ENCODE results near the gene LZIC.
"Not testable (repeated sequence)": the region's sequence is repeated elsewhere in the genome, so short reads cannot be mapped to it uniquely, and the experiment has no call there.

LZIC gene

GRCh38 chr1:9942939-9943788, at the start of gene LZIC, which contains the start of gene NMNAT1:
LZIC (minus strand) TSS chr1:9943391; CDS start chr1:9936619, 6,772 bp downstream.
NMNAT1 (plus strand) TSS chr1:9943475; CDS start chr1:9972074, 28,599 bp downstream.
- DNase-seq = peak; percentile 63

DNA sequence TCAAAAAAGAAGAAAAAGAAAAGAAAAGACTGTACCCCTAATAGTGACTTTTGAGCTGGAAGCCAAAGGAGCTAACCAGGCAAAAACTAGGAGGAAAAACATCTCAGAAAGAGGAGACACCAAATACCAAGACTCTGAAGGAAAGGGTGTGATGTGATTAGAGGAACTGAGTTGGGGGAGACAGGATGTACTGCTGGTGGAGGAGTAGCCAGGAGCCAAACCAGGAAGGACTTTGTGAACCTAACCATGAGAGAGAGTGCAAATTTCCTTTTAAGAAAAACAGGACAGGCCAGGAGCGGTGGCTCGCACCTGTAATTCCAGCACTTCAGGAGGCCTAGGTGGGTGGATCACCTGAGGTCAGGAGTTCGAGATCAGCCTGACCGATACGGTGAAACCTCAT, 49.7 kb upstream of the LZIC start:
- no peak for DNase-seq

DNA sequence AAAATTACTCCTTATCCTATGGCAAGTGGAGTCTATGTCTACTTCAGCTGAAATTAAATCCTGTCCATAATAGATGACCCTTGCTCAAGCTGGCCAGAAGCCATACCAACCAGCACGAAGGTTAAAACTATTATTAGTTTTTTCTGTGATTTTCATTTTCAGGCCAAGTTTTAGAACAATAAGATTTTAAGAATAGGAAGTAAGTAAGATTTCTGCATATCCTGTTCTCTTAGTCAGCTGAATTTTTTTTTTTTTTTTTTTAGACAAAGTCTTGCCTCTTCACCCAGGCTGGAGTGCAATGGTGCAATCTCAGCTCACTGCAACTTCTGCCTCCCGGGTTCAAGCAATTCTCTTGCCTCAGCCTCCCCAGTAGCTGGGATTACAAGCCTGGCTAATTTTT, 47.8 kb upstream of the LZIC start:
- DNase-seq = no peak

DNA sequence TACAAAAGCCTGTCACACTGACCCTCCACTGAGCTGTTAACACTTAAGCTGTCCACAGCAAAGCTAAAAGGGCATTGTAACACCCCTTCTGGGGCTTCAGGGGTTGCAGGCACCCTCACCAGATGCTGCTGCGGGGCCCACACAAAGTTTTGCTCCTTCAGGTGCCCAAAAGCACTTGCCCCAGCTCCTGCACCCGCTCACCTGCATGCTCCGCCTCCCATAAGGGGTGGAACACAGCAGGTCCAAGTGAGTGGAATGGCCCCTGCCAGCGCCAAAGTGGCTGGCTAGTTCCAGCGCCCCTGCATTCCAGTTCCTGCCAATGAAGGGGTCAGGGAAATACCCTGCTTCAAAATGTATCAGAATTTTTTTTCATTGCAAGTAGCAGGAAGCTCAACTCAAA, 46.6 kb upstream of the LZIC start:
- no peak for DNase-seq

- DNase-seq = no peak
These were observed 41.8 kb upstream of the LZIC start for GRCh38 chr1:9985001-9985400.

DNA sequence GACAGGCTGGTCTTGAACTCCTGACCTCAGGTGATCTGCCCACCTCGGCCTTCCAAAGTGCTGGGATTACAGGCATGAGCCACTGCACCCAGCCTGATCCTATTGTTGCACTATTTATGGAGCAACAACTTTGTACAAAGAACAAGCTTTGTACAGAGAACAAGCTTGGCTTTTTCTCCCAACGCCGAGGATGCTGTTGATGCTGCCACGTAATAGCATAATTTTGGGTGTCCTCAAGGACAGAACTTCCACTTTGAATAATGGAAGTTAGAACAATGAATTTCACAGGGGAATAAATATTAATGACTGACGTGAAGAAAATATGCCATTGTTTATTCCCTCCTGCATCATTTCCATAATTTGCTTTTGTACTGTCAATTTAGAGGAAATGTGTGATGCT, 41.1 kb upstream of the LZIC start:
- DNase-seq = no peak

GRCh38 chr1:9960706-9961562, 17.7 kb upstream of the LZIC start:
- no peak for DNase-seq

DNA sequence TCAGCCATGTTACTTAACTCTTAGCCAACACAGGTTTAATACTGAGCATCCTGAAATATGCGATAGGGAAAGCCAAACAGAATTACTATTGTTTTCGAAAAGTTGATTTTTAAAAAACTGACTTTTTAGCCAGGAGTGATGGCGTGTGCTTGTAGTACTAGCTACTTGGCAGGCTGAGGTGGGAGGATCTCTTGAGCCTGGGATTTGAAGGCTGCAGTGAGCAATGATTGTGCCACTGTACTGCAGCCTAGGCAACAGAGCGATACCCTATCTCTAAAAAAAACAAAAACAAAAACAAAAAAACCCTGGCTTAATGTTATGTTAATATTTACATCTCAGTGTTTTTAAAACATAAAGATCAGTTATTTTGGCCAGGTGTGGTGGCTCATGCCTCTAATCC, 16.8 kb upstream of the LZIC start:
- DNase-seq = no peak

GRCh38 chr1:9957726-9958125, 14.5 kb upstream of the LZIC start:
- no peak for DNase-seq

DNA sequence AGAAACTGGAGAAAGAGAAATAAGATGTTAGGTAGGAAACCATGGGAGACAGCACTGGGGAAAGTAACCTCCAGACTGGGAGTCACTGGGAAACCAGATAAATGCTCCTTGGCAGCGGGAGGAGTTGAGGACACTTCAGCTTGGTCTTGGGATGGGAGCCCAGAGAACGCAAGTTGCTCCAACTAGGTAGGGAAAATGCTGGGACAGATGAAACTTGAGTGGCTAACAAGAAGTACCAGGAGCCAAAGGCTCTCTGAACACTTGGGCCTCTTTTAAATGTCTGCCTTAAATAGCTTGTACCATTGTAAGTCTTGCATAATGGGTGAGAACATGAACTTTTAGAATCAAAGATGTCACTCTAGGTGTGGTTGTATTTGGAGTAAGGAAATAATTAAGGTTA, 3.1 kb upstream of the LZIC start:
- DNase-seq = no peak

GRCh38 chr1:9942399-9942938, 722 bp downstream of the LZIC start:
- DNase-seq = peak; percentile 46

GRCh38 chr1:9929431-9930385, 13.5 kb downstream of the LZIC start:
- no peak for DNase-seq

DNA sequence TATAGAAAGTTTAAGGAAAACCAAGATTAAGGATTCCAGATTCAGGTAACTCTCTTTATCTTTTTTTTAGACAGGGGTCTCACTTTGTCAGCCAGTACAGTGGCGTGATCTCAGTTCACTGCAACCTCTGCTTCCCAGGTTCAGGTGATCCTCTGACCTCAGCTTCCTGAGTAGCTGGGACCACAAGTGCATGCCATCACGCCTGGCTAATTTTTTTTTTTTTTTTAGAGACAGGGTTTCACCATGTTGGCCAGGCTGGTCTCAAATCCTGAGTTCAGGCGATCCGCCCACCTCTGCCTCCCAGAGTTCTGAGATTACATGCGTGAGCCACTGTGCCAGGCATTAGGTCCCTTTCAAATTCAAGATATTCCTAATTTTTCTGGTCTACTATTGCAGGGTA, 15.9 kb downstream of the LZIC start:
- no peak for DNase-seq

DNA sequence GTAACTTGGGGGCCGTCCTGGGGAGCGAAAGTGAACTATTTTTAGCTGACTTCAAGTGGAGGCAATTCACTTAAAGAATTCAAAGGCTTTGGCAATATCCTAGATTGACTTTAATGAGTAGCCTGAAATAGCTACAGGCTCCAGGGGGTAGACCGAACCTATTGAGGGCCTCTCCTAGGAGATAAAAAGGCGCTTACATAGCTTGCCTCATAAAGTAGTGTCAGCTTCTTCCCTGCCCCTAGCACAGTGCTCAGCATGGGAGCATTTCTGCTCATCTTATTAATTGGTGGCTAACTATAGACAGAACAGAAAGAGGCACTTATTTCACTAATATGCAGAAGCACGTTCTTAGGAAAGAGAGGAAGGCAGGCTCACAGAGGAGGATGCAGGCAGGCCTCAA, 20.8 kb downstream of the LZIC start:
- no peak for DNase-seq

DNA sequence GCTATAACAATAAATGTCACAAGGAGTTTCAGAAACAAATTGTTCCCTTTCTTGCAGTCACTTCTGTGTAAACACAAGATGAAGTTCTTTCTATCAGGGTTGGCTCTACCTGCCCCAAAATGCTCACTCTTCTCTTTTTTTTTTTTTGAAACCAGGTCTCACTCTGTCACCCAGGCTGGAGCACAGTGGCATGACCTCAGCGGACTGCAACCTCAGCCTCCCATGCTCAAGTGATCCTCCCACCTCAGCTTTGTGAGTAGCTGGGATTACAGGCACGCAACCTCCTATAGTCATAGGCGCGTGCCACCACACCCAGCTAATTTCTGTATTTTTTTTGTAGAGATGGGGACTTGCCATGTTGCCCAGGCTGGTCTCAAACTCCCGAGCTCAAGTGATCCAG, 22.6 kb downstream of the LZIC start:
- no peak for DNase-seq

DNA sequence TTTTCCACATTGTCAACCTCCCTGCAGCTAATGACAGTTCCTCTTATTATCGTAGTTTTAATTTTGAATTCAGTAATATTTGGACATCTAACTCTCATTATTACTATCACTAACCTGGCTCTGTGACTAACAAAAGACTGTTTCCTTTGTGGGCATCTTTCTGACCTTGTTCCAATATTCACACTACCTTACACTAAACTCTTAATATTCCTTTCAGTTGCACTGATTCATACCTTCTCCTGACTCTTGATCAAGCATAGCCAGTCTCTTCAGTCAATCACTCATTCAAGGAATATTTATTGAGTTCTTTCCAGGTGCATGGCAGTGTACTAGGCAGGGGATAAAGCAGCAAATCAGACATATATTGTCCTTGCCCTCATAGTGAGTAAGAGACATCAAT, 25.3 kb downstream of the LZIC start:
- DNase-seq = no peak

DNA sequence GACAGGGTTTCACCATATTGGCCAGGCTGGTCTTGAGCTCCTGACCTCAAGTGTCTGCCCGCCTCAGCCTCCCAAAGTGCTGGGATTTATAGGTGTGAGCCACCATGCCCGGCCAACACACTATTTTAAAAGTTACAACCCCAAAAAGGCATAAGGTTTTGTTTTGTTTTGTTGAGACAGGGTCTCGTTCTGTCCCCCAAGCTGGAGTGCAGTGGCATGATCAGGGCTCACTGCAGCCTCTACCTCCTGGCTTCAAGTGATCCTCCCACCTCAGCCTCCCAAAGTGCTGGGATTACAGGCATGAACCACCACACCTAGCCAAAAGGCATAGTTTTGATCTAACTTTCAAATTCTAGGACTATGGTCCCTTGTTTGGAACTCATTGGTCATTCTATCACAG, 25.7 kb downstream of the LZIC start:
- not testable (repeated sequence) for DNase-seq

DNA sequence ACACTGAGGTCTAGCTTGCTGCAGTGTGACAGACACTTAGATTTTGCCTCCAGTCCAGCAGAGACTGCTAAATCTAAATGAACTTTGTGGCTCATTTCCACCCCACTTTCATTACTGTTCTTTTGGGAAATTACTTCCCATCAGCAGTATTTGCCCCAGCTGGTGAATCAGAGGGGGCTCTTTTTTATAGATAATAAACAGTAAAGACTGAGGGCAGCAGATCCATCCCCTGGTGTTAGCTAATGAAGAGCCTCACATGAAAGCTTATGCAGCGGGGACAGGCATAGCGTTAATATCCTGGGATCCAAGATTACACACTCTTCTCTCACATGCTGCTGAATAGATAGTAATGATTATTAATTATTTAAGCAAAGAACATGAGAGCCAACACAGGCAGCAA, 26.7 kb downstream of the LZIC start:
- no peak for DNase-seq

DNA sequence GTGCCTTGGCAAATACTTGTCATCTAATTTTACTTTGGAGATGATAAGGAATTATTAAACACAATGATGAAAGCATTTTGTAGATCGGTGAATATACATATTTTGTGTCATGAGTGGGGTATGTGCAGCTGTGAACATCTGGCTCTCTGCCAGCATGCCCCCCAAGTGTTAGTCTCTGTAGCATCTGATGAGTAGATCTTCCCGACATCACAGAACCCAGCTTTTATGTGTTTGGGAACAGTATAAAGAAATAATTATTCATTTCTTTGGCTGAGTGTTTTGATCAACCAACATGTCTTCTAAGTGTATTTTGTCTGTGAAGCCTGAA, 28.6 kb downstream of the LZIC start:
- DNase-seq = no peak

DNA sequence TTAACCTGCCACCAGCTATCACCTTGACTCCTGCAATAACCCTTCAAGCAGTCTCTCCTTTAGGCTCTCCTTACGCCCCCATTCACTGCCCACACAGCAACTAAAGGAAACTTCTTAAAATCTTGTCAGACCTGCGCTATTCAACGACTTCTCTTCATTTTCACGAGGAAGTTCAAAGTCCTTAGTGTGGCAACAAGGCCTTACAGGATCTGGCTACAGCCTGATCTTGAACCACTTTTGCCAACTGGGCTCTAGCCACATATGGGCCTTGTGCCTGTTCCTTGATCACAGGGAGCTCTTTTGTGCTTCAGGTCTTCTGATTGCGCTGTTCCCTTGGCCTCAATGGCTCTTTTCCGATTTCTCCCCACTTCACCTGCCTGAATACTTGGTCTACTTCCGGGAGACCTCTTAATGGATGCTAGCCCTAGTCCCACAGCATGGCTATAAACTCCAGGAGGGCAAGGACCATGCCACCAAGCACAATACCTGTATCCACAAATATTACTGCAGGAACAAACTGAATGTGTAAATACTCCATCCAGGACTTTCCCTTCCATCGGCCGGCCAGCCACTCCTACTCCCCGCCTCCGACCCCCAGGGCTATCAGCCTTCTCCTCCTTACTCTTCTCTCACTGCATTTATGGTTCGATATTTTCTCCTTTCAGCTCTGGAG, 30.8 kb downstream of the LZIC start:
- no peak for DNase-seq

- peak; percentile 96 for DNase-seq
These were observed 32.6 kb downstream of the LZIC start for GRCh38 chr1:9910423-9911178.

All from GF-D8 (cell line).